Activated T-cell treated with anti-CD3 and anti-CD28 coated beads for 48 hours (primary cell): Measurements from ENCODE around the gene WFS1.

ENCODE experiments used
- DNase-seq: peaks from one replicate; pipeline ENCODE4 v3.0.0-alpha.2; 2020; ENCODE audit warnings: low read depth

The WFS1 gene

DNA sequence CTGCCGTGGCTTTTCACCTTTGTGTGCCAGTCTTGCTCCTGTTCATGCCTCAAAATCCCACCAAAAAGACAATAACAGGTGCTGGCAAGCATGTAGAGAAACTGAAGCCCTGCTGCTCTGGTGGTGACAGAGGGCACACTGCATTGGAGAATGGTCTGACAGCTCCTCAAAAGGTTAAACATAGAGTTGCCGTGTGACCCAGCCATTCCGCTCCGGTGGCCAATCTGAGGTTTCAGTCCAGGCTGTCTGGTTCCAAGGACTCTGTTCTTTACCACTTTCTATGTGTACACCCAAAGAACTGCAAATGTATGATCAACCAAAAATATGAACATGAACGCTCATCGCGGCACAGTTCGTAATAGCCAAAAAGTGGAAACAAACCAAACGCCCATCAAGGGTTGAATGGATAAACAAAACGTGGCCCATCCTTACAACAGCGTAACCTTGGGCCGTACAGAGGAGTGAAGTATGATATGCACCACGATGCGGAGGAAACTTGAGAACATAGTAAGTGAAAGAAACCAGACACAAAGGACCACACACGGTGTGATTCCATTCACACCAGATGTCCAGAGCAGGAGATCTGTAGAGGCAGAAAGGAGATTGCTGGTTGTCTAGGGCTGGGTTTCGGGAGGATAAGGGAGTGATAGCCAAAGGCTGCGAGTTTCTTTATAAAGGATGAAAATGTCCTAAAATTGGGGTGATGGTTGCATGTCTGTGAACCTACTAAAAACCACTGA, 33.6 kb upstream of the WFS1 start:
- DNase-seq, result no peak

DNA sequence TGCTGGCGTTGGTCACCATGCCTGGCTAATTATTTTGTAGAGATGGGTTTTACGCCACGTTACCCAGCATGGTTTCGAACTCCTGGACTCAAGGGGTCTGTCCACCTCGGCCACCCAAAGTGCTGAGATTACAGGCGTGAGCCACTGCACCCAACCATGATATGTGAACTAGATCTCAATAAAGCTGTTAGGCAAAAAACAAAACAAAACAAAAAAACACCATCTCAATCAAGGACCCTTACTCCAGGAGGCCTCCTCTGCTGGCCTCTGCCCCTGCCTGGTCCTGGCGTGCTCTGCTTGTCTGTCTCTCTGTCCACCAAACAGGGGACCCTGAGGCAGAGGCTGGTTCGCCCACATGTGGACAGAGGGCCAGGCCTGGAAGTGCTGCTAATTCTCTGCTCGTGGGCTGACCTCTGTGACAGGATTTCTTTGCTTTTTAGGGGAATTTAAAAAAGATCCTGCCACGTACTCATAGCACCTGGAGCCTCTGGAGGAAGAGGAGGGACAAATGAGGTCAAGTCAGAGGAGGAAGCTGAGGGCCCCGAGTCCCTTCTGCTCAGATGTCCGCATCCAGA, 32.7 kb upstream of the WFS1 start:
- DNase-seq, result no peak

- DNase-seq, result no peak
These were observed 30.2 kb upstream of the WFS1 start for GRCh38 chr4:6239486-6239885.

DNA sequence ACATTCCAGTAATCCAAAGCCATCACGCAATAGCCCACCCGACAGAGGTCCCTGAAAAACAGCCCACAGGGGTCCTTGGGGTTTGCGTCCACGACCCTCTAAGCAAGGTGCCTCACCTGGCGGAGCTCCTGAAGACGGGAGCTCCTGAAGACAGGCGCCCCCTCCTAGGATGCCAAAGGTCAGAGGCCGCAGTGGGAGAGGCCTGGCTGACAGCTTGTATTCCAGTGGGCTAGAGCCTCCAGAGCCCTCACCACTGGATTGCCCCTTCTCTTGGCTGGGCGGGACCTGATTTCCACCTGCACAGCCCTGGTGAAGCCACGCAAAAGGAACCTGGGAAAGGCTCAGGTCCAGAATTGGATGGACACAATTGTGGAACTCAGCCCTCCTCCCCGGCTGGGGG, 29.7 kb upstream of the WFS1 start:
- no peak for DNase-seq

- DNase-seq, result no peak
These were observed 28.4 kb upstream of the WFS1 start for GRCh38 chr4:6241062-6241845.

DNA sequence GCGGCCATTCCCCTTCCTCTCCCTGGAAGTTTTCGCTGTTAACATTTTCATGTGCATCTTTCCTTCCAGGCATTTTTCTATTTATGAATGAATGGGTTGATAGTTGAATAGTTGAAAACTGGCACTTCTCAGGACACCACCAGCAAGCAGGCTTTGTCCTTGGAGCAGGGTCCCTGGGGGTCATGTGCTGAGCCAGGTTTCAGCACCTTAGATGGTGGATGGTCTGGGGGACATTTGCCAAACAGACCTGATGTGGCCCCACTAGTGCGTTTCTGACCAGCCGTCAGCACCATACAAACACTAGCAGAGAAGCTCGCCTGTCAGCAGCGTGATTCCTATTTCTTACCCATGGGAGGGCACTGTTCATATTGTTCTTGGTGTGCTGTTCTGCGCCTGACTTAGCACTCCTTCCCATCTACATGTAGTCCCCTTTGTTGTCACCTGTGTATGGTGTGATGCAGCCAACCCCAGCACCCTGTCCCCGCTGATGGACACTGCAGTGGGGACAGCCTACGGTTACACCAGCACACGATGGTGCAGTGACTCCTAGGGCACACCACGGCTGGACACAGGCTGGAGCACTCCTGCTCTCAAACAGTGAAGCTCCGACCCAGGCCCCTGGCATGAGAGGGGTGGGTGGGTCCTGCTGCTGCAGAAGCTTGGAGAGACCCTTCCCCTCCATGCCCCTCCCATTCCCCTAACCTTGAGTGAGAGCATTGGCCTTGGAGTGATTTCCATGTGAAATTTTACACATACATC, 27.2 kb upstream of the WFS1 start:
- DNase-seq, result no peak

GRCh38 chr4:6245246-6246169, 24.1 kb upstream of the WFS1 start:
- DNase-seq, result no peak

DNA sequence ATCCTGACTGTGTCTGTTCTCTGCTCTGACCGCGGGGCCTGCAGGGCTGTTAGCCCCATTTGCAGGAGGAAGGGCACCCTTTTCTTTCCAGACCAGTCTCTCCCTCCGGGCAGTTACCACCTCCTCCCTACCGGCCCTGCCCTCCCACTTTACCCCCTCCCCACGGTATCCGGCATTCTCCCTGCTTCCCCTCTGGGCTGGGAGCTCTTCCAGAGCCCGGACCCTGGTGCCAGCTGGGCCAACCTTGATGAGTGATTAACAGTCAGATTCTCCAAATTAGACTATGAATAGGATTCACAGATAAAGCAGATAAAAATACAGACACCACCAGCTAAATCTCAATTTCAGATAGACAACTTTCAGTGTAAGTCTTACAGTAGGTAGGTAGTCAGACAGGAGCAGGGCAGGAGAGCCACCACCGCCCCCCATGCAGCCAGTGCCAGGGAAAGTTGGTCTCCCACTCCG, 23.4 kb upstream of the WFS1 start:
- DNase-seq, result no peak

GRCh38 chr4:6248394-6248793, 21.3 kb upstream of the WFS1 start:
- no peak for DNase-seq

GRCh38 chr4:6250235-6250983, 19.2 kb upstream of the WFS1 start:
- no peak for DNase-seq

DNA sequence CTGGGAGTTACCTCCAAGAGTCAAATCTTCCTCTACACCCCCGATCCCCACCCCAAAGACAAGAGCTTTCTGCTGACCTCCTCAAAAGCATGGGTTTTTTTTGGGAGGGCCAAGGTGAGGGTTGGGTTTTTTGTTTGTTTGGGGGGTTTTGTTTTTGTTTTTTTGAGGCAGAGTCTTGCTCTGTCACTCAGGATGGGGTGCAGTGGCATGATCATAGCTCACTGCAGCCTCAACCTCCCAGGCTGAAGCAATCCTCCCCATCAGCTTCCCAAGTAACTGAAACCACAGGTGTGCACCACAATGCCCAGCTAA, 18.7 kb upstream of the WFS1 start:
- no peak for DNase-seq

GRCh38 chr4:6251365-6251764, 18.3 kb upstream of the WFS1 start:
- DNase-seq, result no peak

GRCh38 chr4:6252051-6252450, 17.6 kb upstream of the WFS1 start:
- DNase-seq, result no peak

DNA sequence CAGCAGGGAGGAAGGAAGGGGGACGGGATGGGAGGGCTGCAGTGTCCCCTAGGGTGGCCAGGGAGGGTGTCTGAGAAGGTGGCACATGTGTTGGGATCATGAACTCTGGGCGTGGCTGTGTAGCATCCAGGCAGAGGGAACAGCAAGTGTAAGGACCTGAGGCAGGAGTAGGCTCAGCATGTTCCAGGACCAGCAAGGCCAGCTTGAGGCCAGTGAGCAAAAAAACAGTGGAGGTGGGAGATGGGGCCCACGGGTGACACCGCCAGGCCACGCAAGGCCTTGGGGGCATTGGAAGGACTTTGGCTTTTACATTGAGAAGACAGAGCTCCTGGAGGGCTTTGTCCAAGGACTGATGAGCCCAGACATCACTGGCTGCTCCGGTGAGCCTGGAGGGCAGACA, 16.5 kb upstream of the WFS1 start:
- DNase-seq, result no peak

DNA sequence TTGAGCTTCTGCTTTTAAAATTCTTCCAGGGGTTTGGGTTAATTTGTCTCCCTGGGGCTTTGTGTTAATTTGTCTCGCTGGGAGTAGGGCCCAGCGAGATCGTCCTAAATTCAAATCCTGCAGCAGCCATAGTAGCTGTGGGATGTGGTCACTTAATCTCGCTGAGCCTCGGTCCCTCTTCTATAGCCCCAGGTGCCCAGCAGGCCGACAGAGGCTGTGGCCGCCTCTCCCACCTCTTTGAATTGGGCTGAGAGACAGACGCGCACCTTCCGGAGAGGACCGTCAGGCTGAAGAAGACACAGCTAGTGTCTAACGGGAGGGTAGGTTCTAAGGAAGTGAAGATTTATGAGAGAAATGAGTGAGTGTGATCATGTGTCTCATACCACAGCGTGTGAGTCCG, 15.7 kb upstream of the WFS1 start:
- DNase-seq, result no peak

GRCh38 chr4:6256141-6256540, 13.5 kb upstream of the WFS1 start:
- DNase-seq, result no peak

DNA sequence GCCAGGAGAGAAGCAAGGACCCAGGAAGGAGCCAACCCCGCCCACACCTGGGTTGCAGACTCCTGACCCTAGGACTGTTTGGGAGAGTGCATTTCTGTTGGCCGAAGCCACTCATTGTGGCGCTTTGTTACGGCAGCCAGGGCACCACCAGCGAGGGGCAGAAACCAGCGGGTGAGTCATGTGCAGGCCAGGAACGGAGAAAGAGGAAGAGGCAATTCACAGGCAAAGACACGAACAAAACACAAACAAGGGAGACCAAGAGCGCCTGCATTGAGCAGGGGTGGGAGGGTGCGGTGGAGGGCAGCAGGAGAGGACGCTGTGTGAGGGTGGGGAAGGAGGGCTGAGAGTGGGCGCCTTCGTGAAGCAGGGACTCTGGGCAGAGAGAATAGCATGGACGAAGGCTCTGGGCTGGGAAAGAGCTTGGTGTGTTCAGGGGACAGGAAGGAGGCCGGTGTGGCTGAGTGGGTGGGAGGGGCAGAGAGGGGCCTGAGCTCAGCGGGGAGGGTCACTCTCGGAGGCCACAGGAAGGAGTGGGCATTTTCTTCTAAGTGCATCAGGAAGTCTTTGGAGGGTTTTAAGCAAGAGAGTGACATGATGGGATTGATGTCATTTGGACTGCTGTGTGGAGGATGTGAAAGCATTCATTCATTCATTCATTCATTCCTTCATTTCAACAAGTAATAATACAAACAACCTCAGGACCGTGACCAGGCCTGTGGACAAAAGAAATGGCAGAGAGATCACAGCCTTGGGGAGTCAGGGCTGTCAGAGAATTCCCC, 12.2 kb upstream of the WFS1 start:
- no peak for DNase-seq

DNA sequence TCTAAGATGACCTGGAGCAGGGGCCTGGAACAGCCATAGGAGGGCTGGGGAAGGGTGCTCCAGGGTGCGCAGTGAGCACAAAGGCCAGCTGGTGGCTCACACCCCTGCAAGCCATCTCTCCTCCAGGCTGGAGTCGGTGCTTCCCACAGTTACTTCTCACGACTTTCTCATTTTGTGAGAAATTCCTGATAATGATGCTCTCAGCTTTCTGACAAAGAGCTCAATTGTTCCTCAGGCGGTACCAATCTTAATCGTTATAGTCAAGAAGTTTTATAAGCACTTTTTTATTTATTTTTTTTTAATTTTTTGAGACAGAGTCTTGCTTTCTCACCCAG, 11.7 kb upstream of the WFS1 start:
- DNase-seq, result no peak

DNA sequence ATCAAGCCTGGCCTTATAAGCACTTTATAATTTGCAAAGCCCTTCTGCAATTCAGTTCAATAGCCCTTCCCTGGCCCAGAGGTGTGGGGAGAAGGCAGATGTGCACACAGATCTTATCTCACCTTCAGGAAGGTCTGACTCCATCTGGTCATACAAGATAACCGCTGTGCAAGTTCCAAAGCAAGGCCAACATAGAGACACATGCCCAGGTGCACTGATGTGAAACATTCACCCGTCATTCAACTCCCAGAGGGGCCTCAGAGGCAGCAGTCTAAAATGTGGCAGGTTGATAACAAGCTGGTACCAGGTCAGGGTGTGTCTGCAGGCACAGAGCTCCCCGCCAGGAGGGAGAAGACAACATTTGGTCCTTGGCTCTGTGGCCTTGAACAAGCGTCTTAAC, 10.9 kb upstream of the WFS1 start:
- no peak for DNase-seq

- no peak for DNase-seq
These were observed 9.8 kb upstream of the WFS1 start for GRCh38 chr4:6259886-6260285.
